Astrocyte of the cerebellum (primary cell): ENCODE measurements around the gene OTOF.

Experiments used
- DNase-seq: peaks from one replicate; pipeline ENCODE4 v3.0.0-alpha.2; 2011; ENCODE audit warnings: low read depth
- H3K4me3 ChIP-seq: 2 replicates; pipeline ENCODE4 v1.5.1; 2011; ENCODE audit warnings: mild to moderate bottlenecking, low read depth, low read length, moderate library complexity
- CTCF ChIP-seq: IDR thresholded peaks from 2 replicates; pipeline ENCODE4 v1.5.1; 2012; ENCODE audit warnings: low read length, low read depth, moderate library complexity, mild to moderate bottlenecking; ENCODE audit errors: missing control alignments
- in situ Hi-C: cut with HindIII; loops from 2 replicates; pipeline ENCODE4 v1.10.0; 2017; ENCODE audit warnings: low sequenced_read_pairs

Gene OTOF

GRCh38 chr2:26448651-26449050 is 29.3 kb downstream of the OTOF start:
- no peak overlapping the region for H3K4me3 ChIP-seq

GRCh38 chr2:26444236-26444635 is 33.7 kb downstream of the OTOF start:
- in situ Hi-C loops, result no loop called here
- no peak for DNase-seq
- no peak overlapping the region for H3K4me3 ChIP-seq
- TF ChIP-seq CTCF, result no peak

More at GRCh38 chr2:26448651-26449050, 29.3 kb downstream of the OTOF start:
- in situ Hi-C loops, result no loop called here
- DNase-seq, result no peak
- TF ChIP-seq CTCF, result no peak

- in situ Hi-C loops, result no loop called here
- TF ChIP-seq CTCF, result no peak
- H3K4me3 ChIP-seq, result no peak overlapping the region
- no peak for DNase-seq
Observed at GRCh38 chr2:26442707-26443106, 35.2 kb downstream of the OTOF start.

GRCh38 chr2:26442301-26442700 is 35.6 kb downstream of the OTOF start:
- no peak for TF ChIP-seq CTCF
- no peak overlapping the region for H3K4me3 ChIP-seq
- in situ Hi-C loops, result no loop called here

GRCh38 chr2:26438926-26439325 is 39.0 kb downstream of the OTOF start:
- TF ChIP-seq CTCF, result no peak
- in situ Hi-C loops, result no loop called here
- H3K4me3 ChIP-seq, result no peak overlapping the region
- DNase-seq, result no peak

More at GRCh38 chr2:26442301-26442700, 35.6 kb downstream of the OTOF start:
- no peak for DNase-seq

- in situ Hi-C loops, result no loop called here
- TF ChIP-seq CTCF, result peak; percentile 30
- DNase-seq, result no peak
- no peak overlapping the region for H3K4me3 ChIP-seq
Observed at GRCh38 chr2:26438526-26438925, 39.4 kb downstream of the OTOF start.

- no peak overlapping the region for H3K4me3 ChIP-seq
- in situ Hi-C loops, result no loop called here
- TF ChIP-seq CTCF, result no peak
- no peak for DNase-seq
Observed at GRCh38 chr2:26435106-26435505, 42.8 kb downstream of the OTOF start.
